Lower leg skin (tissue), 3 donors: Measurements from ENCODE around the gene ZBTB16.

Source experiments
- CTCF ChIP-seq, 3 donors: fragments of 450-650 bp; IDR thresholded peaks; one replicate each; pipeline ENCODE4 v1.5.1; 2016; ENCODE audit warnings: antibody characterized with exemption in 3 of 3, mild to moderate bottlenecking in 3 of 3, moderate library complexity in 2 of 3
- POLR2A ChIP-seq, 2 donors: fragments of 450-650 bp; IDR thresholded peaks; one replicate each; pipeline ENCODE4 v1.6.1; 2016 to 2017; ENCODE audit warnings: antibody characterized with exemption in 2 of 2, mild to moderate bottlenecking in 1 of 2, moderate library complexity in 1 of 2

DNA sequence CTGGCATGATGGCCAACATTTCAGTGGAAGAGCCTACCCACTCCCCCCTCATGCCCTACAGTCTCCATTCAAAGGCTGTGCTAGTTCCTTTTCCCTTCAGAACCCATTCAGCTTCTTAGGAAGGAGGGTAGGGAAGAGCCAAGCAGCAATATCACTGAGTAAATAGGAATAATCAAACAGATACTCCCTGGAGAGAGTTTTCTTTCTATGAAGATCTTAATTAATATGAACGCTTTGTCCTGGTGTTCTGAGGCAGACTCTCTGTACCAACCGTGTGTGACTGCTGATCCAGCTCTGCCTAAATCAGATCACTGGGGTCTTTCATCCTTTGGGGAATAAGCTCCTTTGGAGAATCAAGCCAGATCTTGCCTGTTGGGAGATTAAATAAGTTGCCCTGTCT lies 161.5 kb downstream of the ZBTB16 start:
- no peak for TF ChIP-seq POLR2A (IDR thresholded peaks at IDR 0.05)
- no peak for TF ChIP-seq CTCF (IDR thresholded peaks at IDR 0.05)
